BJ (cell line): ENCODE measurements around the gene DHRSX. TPM values are rescaled to one million over a fixed set of nuclear protein-coding genes. Genes with fewer than 3 reads are reported as not detected.
"Not testable (repeated sequence)": the region's sequence is repeated elsewhere in the genome, so short reads cannot be mapped to it uniquely, and the experiment has no call there.

Experiments
- CTCF ChIA-PET: fragments of 350-600 bp; formaldehyde crosslinking; extraction: SDS; loops from one replicate; lab custom pipeline; 2021; ENCODE audit warnings: antibody characterized with exemption, inconsistent platforms; lab: Yijun Ruan, JAX
- POLR2A ChIA-PET: fragments of 300-600 bp; sonication (Branson Sonifier 250); formaldehyde crosslinking; extraction: SDS; loops from one replicate; lab custom pipeline; 2021; ENCODE audit warnings: antibody characterized with exemption; lab: Charles Lee
- DNase-seq: peaks from one replicate; pipeline ENCODE4 v3.0.0-alpha.2; 2011; ENCODE audit warnings: low read depth
- H3K27me3 ChIP-seq: 2 replicates; pipeline ENCODE4 v1.6.0; 2011; ENCODE audit warnings: low read length; ENCODE audit not compliant: control insufficient read depth, insufficient read depth
- H3K36me3 ChIP-seq: 2 replicates; pipeline ENCODE4 v1.5.1; 2011; ENCODE audit warnings: low read length; ENCODE audit not compliant: control insufficient read depth, insufficient read depth
- H3K4me3 ChIP-seq: 2 replicates; pipeline ENCODE4 v1.5.1; 2011; ENCODE audit warnings: low read depth, mild to moderate bottlenecking, control low read depth, low read length
- CTCF ChIP-seq: IDR thresholded peaks from 2 replicates; pipeline ENCODE4 v1.5.1; 2011; ENCODE audit warnings: low read depth, mild to moderate bottlenecking, control low read depth, inconsistent platforms, low read length, moderate library complexity; ENCODE audit not compliant: insufficient read depth
- polyA plus RNA-seq: library from polyadenylated mRNA; depleted of rRNA; stranded (reverse); fragments of >200 nt; gene quantifications from 2 replicates; pipeline ENCODE4 v1.2.3, GENCODE V29; 2011

Gene DHRSX
- polyA plus RNA-seq, 1 experiment: 66.2 TPM

- H3K27me3 ChIP-seq: no peaks in the 10 kb centered on the region
- TF ChIP-seq CTCF: no peak
- DNase-seq: no peak
- 0 out of 2 replicates have a peak, but pooled peaks cover 1% of the 10 kb centered on the region for H3K36me3 ChIP-seq
- ChIA-PET POLR2A (no interaction called here), CTCF (no interaction called here)
- no peak overlapping the region for H3K4me3 ChIP-seq
These were observed 130.3 kb downstream of the DHRSX start for GRCh38 chrX:2370456-2370855.

- H3K27me3 ChIP-seq: no peaks in the 10 kb centered on the region
- DNase-seq: no peak
- no peak overlapping the region for H3K4me3 ChIP-seq
- CTCF ChIA-PET: no interaction called here
- TF ChIP-seq CTCF: no peak
- POLR2A ChIA-PET: no interaction called here
- H3K36me3 ChIP-seq: 0 out of 2 replicates have a peak, but pooled peaks cover 1% of the 10 kb centered on the region
These were observed 131.6 kb downstream of the DHRSX start for GRCh38 chrX:2369206-2369605.

GRCh38 chrX:2360731-2361130, 140.0 kb downstream of the DHRSX start:
- Histone ChIP-seq H3K27me3 (no peaks in the 10 kb centered on the region), H3K4me3 (no peak overlapping the region), H3K36me3 (peaks cover 1% of the 10 kb centered on the region; the same call in 1 of the 2 replicates)
- ChIA-PET CTCF (no interaction called here), POLR2A (no interaction called here)
- DNase-seq: no peak
- TF ChIP-seq CTCF: no peak

GRCh38 chrX:2359522-2359921, 141.3 kb downstream of the DHRSX start:
- H3K36me3 ChIP-seq, DNase-seq, CTCF ChIA-PET, H3K27me3 ChIP-seq, POLR2A ChIA-PET, H3K4me3 ChIP-seq: not testable (repeated sequence)

- Histone ChIP-seq H3K4me3 (no peak overlapping the region), H3K36me3 (peaks cover 1% of the 10 kb centered on the region; the same call in 1 of the 2 replicates), H3K27me3 (no peaks in the 10 kb centered on the region)
- POLR2A ChIA-PET: no interaction called here
- CTCF ChIA-PET: no interaction called here
- no peak for TF ChIP-seq CTCF
- DNase-seq: peak; percentile 96
These were observed 148.5 kb downstream of the DHRSX start for GRCh38 chrX:2351999-2352995.
